OCI-LY7 (cell line): Measurements from ENCODE around the gene ERMN. TPM values are rescaled to one million over a fixed set of nuclear protein-coding genes. Genes with fewer than 3 reads are reported as not detected.
"Not testable (repeated sequence)": the region's sequence is repeated elsewhere in the genome, so short reads cannot be mapped to it uniquely, and the experiment has no call there.

Source experiments
- Bru-seq: library from RNA; stranded (reverse); fragments of 400-500 nt; gene quantifications from one replicate; lab custom pipeline; 2021; lab: Mats Ljungman, UMichigan
- BruChase-seq, 2 experiments: library from RNA; stranded (reverse); fragments of 400-500 nt; gene quantifications; one replicate each; lab custom pipeline; 2021; lab: Mats Ljungman, UMichigan
- BruUV-seq: library from RNA; stranded (reverse); fragments of 400-500 nt; replicated peaks from 2 replicates; lab custom pipeline; 2021; lab: Mats Ljungman, UMichigan
- CTCF ChIA-PET: fragments of 300-600 bp; sonication (Branson Sonifier 250); formaldehyde crosslinking; loops from one replicate; lab custom pipeline; 2022; ENCODE audit warnings: antibody characterized with exemption; ENCODE audit not compliant: unreplicated experiment; lab: Charles Lee
- POLR2A ChIA-PET: fragments of 300-600 bp; sonication (Branson Sonifier 250); formaldehyde crosslinking; loops from one replicate; lab custom pipeline; 2022; ENCODE audit warnings: antibody characterized with exemption; lab: Charles Lee
- DNase-seq: peaks from one replicate; pipeline ENCODE4 v3.0.0-alpha.2; 2015; ENCODE audit warnings: low spot score
- H2AFZ ChIP-seq: fragments of 200-600 bp; sonication (generic), shearing (Covaris generic); 2 replicates; pipeline ENCODE4 v1.6.1; 2014; ENCODE audit warnings: mild to moderate bottlenecking, antibody characterized with exemption, low read length, moderate library complexity
- H3K27ac ChIP-seq: fragments of 200-600 bp; sonication (generic); 2 replicates; pipeline ENCODE4 v1.5.1; 2014; ENCODE audit warnings: mixed run types, low read depth, mild to moderate bottlenecking, moderate library complexity, low read length, inconsistent platforms; ENCODE audit not compliant: poor library complexity, severe bottlenecking
- H3K36me3 ChIP-seq: fragments of 200-600 bp; sonication (generic); 2 replicates; pipeline ENCODE4 v1.6.1; 2014; ENCODE audit warnings: mild to moderate bottlenecking, antibody characterized with exemption, low read length, moderate library complexity, mixed read lengths; ENCODE audit not compliant: insufficient read depth
- H3K4me1 ChIP-seq: fragments of 200-600 bp; sonication (generic); 2 replicates; pipeline ENCODE4 v1.5.1; 2014; ENCODE audit warnings: mild to moderate bottlenecking, low read length; ENCODE audit not compliant: insufficient read depth, poor library complexity, severe bottlenecking
- H3K4me2 ChIP-seq: fragments of 200-600 bp; sonication (generic); 2 replicates; pipeline ENCODE4 v1.6.1; 2014; ENCODE audit warnings: mild to moderate bottlenecking, low read length
- H3K4me3 ChIP-seq: fragments of 200-600 bp; sonication (generic); 2 replicates; pipeline ENCODE4 v1.5.1; 2014; ENCODE audit warnings: mild to moderate bottlenecking, low read depth, low read length; ENCODE audit not compliant: poor library complexity, severe bottlenecking
- H3K79me2 ChIP-seq: fragments of 200-600 bp; sonication (generic); 2 replicates; pipeline ENCODE4 v1.6.1; 2016; ENCODE audit warnings: low read depth, mild to moderate bottlenecking, low read length, moderate library complexity, mixed read lengths; ENCODE audit not compliant: insufficient read depth
- H3K9me2 ChIP-seq: fragments of 200-600 bp; sonication (generic); 2 replicates; pipeline ENCODE4 v1.6.1; 2016; ENCODE audit warnings: mild to moderate bottlenecking, low read length, mixed read lengths; ENCODE audit not compliant: insufficient read depth
- H3K9me3 ChIP-seq: fragments of 200-600 bp; sonication (generic); 2 replicates; pipeline ENCODE4 v1.6.1; 2014; ENCODE audit warnings: mild to moderate bottlenecking, mixed run types, low read length, mixed read lengths
- H4K20me1 ChIP-seq: fragments of 200-600 bp; sonication (generic); 2 replicates; pipeline ENCODE4 v1.6.1; 2014; ENCODE audit warnings: mild to moderate bottlenecking, antibody characterized with exemption, low read length, moderate library complexity, mixed read lengths; ENCODE audit not compliant: insufficient read depth
- EZH2phosphoT487 ChIP-seq: fragments of 200-600 bp; sonication (generic); IDR thresholded peaks from 2 replicates; pipeline ENCODE4 v1.6.1; 2018; ENCODE audit warnings: low read depth, borderline replicate concordance, mild to moderate bottlenecking, mixed run types, antibody characterized with exemption, low read length, moderate library complexity, mixed read lengths
- intact Hi-C: fragments of 100-400 bp; cut with micrococcal nuclease; formaldehyde crosslinking; loops from one replicate; pipeline ENCODE4 v1.10.0; 2022; ENCODE audit not compliant: unreplicated experiment
- long read RNA-seq: library from polyadenylated mRNA; stranded (forward); transcript quantifications from one replicate; pipeline ENCODE4 v2.0.0, GENCODE V29; 2022
- total RNA-seq, 2 experiments: library from RNA; depleted of rRNA in 1 of 2; stranded (reverse); fragments of >200 nt in 1 of 2; shearing (Covaris generic) in 1 of 2; gene quantifications; 2 replicates each; pipeline ENCODE4 v1.2.3, GENCODE V29; 2014 to 2022
- TF ChIP-seq, protein P1 (sequence below): fragments of 200-600 bp; sonication (generic); conservative IDR thresholded peaks from 2 replicates; pipeline ENCODE4 v1.5.1; 2014; ENCODE audit warnings: mild to moderate bottlenecking, antibody characterized with exemption, low read length, moderate library complexity, mixed read lengths

The ERMN gene, protein sequence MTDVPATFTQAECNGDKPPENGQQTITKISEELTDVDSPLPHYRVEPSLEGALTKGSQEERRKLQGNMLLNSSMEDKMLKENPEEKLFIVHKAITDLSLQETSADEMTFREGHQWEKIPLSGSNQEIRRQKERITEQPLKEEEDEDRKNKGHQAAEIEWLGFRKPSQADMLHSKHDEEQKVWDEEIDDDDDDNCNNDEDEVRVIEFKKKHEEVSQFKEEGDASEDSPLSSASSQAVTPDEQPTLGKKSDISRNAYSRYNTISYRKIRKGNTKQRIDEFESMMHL
- total RNA-seq (2014; rRNA removed; shearing (Covaris generic)) (1.4 and 2.2 TPM in 2 replicates), total RNA-seq (2022) (2.1 and 3.7 TPM in 2 replicates), Bru-seq, nascent RNA (percentile 50 among the genes with signal in this experiment), BruChase-seq, experiment 1, labeled RNA remaining after a 6-hour chase (percentile 55 among the genes with signal in this experiment), BruChase-seq, experiment 2, labeled RNA remaining after a 2-hour chase (percentile 63 among the genes with signal in this experiment)
- long read RNA-seq, partial matches to known transcripts: 0 of 3 reads
- long read RNA-seq, other reads (novel, unspliced or antisense): 3 of 3 reads

DNA sequence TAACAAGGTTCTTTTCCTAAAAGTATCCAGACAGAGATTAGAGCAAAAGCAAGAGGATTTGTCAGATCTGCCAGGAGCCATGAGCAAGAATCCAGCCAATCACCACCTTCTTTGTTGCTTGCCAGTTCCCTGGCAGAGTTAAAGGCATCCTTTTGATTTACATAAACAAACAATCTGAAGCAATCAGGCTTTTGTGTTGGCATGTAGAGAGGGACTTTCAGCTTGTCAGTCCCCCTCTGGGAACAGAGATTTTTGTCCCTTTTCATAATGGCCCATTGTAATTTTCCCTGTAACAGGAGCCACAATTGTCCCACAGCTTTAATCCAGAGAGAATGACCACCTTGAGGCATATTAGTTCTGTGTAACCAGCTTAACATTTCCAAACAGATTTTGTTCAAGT, at the start of gene ERMN:
TSS of gene ERMN (minus strand) at position 39 of the 400 bp plus-strand sequence. CDS start 182 bp downstream, outside the sequence.
- Histone ChIP-seq H3K27ac (no peak within 1 kb of the TSS), H3K4me2 (no peak within 1 kb of the TSS), H3K9me3 (no peaks in the 10 kb centered on the region), H3K79me2 (no peaks in the 10 kb centered on the region), H3K9me2 (no peaks in the 10 kb centered on the region), H3K4me1 (peaks cover 20% of the 10 kb centered on the region), H3K36me3 (no peaks in the 10 kb centered on the region), H2AFZ (no peak within 1 kb of the TSS), H4K20me1 (no peaks in the 10 kb centered on the region), H3K4me3 (no peak within 1 kb of the TSS)
- CTCF ChIA-PET: interaction anchor here (1.3 to 2.6 kb wide), 2 partner anchors 11 to 19 kb away, joined by 3 to 29 read pairs; no protein-coding TSS in a partner anchor
- BruUV-seq: no TSS peak
- no peak for DNase-seq
- TF ChIP-seq, protein P1, sequence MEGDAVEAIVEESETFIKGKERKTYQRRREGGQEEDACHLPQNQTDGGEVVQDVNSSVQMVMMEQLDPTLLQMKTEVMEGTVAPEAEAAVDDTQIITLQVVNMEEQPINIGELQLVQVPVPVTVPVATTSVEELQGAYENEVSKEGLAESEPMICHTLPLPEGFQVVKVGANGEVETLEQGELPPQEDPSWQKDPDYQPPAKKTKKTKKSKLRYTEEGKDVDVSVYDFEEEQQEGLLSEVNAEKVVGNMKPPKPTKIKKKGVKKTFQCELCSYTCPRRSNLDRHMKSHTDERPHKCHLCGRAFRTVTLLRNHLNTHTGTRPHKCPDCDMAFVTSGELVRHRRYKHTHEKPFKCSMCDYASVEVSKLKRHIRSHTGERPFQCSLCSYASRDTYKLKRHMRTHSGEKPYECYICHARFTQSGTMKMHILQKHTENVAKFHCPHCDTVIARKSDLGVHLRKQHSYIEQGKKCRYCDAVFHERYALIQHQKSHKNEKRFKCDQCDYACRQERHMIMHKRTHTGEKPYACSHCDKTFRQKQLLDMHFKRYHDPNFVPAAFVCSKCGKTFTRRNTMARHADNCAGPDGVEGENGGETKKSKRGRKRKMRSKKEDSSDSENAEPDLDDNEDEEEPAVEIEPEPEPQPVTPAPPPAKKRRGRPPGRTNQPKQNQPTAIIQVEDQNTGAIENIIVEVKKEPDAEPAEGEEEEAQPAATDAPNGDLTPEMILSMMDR: no peak
- no peak for TF ChIP-seq EZH2phosphoT487
- intact Hi-C loops: loop anchor here (5.0 kb wide), 2 partner anchors 77 to 167 kb away; no protein-coding TSS in a partner anchor
- POLR2A ChIA-PET: interaction anchor here (0.9 to 3.1 kb wide), 9 partner anchors 9 to 118 kb away, joined by 3 to 11 read pairs (median 3); partner anchors contain the start of gene CYTIP

DNA sequence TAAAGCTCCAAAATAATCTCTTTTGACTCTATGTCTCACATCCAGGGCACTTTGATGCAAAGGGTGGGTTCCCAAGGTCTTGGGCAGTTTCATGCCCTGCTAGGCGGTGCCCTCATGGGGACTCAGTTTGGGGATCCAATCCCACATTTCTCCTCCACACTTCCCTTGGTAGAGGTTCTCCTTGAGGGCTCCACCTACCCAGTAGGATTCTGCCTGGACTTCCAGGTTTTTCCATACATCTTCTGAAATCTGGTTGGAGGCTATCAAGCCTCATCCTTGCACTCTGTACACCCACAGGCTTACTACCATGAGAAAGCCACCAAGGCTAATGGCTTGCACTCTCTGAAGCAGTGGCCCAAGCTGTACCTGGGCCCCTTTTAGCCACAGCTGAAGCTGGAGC, 49.8 kb upstream of the ERMN start:
- CTCF ChIA-PET: no interaction called here
- Histone ChIP-seq H2AFZ (no peak overlapping the region), H3K4me2 (no peak overlapping the region), H3K27ac (no peak overlapping the region), H3K4me3 (no peak overlapping the region), H3K4me1 (no peaks in the 10 kb centered on the region), H3K9me2 (no peaks in the 10 kb centered on the region), H3K79me2 (no peaks in the 10 kb centered on the region), H3K36me3 (no peaks in the 10 kb centered on the region; the same call in 1 of the 2 replicates), H3K9me3 (peaks cover 22% of the 10 kb centered on the region; the same call in 1 of the 2 replicates), H4K20me1 (no peaks in the 10 kb centered on the region)
- intact Hi-C loops: no loop called here
- POLR2A ChIA-PET: no interaction called here
- BruUV-seq: no TSS peak
- TF ChIP-seq, protein P1: no peak
- TF ChIP-seq EZH2phosphoT487: no peak
- DNase-seq: peak; percentile 33

DNA sequence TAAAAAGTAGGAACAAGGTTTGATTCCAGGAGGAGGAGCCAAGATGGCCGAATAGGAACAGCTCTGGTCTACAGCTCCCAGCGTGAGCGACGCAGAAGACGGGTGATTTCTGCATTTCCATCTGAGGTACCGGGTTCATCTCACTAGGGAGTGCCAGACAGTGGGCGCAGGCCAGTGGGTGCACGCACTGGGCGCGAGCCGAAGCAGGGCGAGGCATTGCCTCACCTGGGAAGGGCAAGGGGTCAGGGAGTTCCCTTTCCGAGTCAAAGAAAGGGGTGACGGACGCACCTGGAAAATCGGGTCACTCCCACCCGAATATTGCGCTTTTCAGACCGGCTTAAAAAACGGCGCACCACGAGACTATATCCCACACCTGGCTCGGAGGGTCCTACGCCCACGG, 42.9 kb upstream of the ERMN start:
- CTCF ChIA-PET, H4K20me1 ChIP-seq, H3K79me2 ChIP-seq, intact Hi-C loops, H2AFZ ChIP-seq, DNase-seq, BruUV-seq, H3K27ac ChIP-seq, H3K36me3 ChIP-seq, POLR2A ChIA-PET, H3K4me2 ChIP-seq, H3K4me3 ChIP-seq, H3K9me3 ChIP-seq, H3K9me2 ChIP-seq: not testable (repeated sequence)
- peaks cover 13% of the 10 kb centered on the region for H3K4me1 ChIP-seq
